ENCODE measurements around the gene CMPK2. TPM values are rescaled to one million over a fixed set of nuclear protein-coding genes. Genes with fewer than 3 reads are reported as not detected.

The CMPK2 gene
- polyA plus RNA-seq, 1 of the 3 experiments (the other 2 are of a cell fraction) = 1.1 TPM

- no peak overlapping the region for H3K4me3 ChIP-seq (ENCODE audit: low read depth in 2 of 2, low read length in 1 of 2)
- H3K9me3 ChIP-seq = peaks cover 11% of the 10 kb centered on the region; the same call in 1 of the 2 replicates
- ChIA-PET POLR2A (no interaction called here), CTCF (interaction anchor here (0.7 to 1.3 kb wide), 3 partner anchors 12 to 1362 kb away, joined by 3 to 5 read pairs (median 3); no protein-coding TSS in a partner anchor)
- H3K36me3 ChIP-seq (replicated peaks in 1 of 2; ENCODE audit: control insufficient read depth in 1 of 2, insufficient read depth in 2 of 2, low read length in 1 of 2) = no peaks in the 10 kb centered on the region
- no peak overlapping the region for H3K27ac ChIP-seq (ENCODE audit: low read depth in 2 of 2, low read length in 1 of 2)
- 0% methylated on average over 1 of the region's 1 CpG for WGBS (ENCODE audit: low lambda C conversion rate)
- no peaks in the 10 kb centered on the region for H3K79me2 ChIP-seq (ENCODE audit: insufficient read depth)
- H3K9ac ChIP-seq = no peak overlapping the region
- H2AFZ ChIP-seq (ENCODE audit: low read depth) = no peak overlapping the region
- no peaks in the 10 kb centered on the region for H3F3A ChIP-seq (replicated peaks; ENCODE audit: insufficient read depth)
- no peaks in the 10 kb centered on the region for H3K27me3 ChIP-seq (ENCODE audit: insufficient read depth)
- no peak for DNase-seq
- no peaks in the 10 kb centered on the region for H3K9me2 ChIP-seq
- TF ChIP-seq CHD2 (IDR thresholded peaks at IDR 0.05; ENCODE audit: low read length, partially characterized antibody) = no peak
- TF ChIP-seq RCOR1 (IDR thresholded peaks at IDR 0.05; ENCODE audit: low read length) = no peak
- no peak for TF ChIP-seq USF2 (IDR thresholded peaks at IDR 0.05; ENCODE audit: borderline replicate concordance, low read depth, low read length)
- TF ChIP-seq MAX (IDR thresholded peaks at IDR 0.05; ENCODE audit: low read depth) = no peak
- no peak for TF ChIP-seq GABPA (IDR thresholded peaks at IDR 0.05; ENCODE audit: low read depth)
- TF ChIP-seq NRF1 (IDR thresholded peaks at IDR 0.05; ENCODE audit: low read depth, low read length) = no peak
- TF ChIP-seq PBX3 (IDR thresholded peaks at IDR 0.05) = no peak
- TF ChIP-seq ZBTB33 (IDR thresholded peaks at IDR 0.05; ENCODE audit: borderline replicate concordance, low read depth) = no peak
- no peak for TF ChIP-seq TEAD4 (IDR thresholded peaks at IDR 0.05; ENCODE audit: borderline replicate concordance, insufficient read depth)
- no peak for TF ChIP-seq GATA2 (CRISPR knock-in tag; IDR thresholded peaks at IDR 0.05)
- no peak for TF ChIP-seq YY1 (IDR thresholded peaks at IDR 0.05; ENCODE audit: low read depth)
- TF ChIP-seq NFIC (IDR thresholded peaks at IDR 0.05; ENCODE audit: borderline replicate concordance) = no peak
- no peak for TF ChIP-seq TCF12 (IDR thresholded peaks at IDR 0.05)
- TF ChIP-seq TAF1 (IDR thresholded peaks at IDR 0.05; ENCODE audit: borderline replicate concordance, low read depth, low read length) = no peak
- no peak for TF ChIP-seq FOSL2 (IDR thresholded peaks at IDR 0.05; ENCODE audit: borderline replicate concordance, low read depth)
- TF ChIP-seq POLR2AphosphoS5 (IDR thresholded peaks at IDR 0.05; ENCODE audit: low read depth, low read length) = no peak
- TF ChIP-seq FOXM1 (IDR thresholded peaks at IDR 0.05; ENCODE audit: low read depth) = no peak
- TF ChIP-seq JUND (IDR thresholded peaks at IDR 0.05) = no peak
- H4K20me1 ChIP-seq (ENCODE audit: insufficient read depth) = no peaks in the 10 kb centered on the region
- H3K4me2 ChIP-seq = no peak overlapping the region
- H3K4me1 ChIP-seq (ENCODE audit: control insufficient read depth in 1 of 2, insufficient read depth in 2 of 2, low read depth in 1 of 2, low read length in 1 of 2) = no peaks in the 10 kb centered on the region; a peak in 2 of 4 replicates
These were observed 34.5 kb downstream of the CMPK2 start for GRCh38 chr2:6831229-6831628.

Measured in SK-N-SH (cell line).